GM23248 (cell line): ENCODE measurements around the gene PTPRN. TPM values are rescaled to one million over a fixed set of nuclear protein-coding genes. Genes with fewer than 3 reads are reported as not detected.

Experiments
- DNase-seq: peaks from one replicate; pipeline ENCODE4 v3.0.0-alpha.2; 2015
- H2AFZ ChIP-seq: fragments of 200-600 bp; sonication (generic); 2 replicates; pipeline ENCODE4 v1.6.1; 2016; ENCODE audit warnings: antibody characterized with exemption
- H3F3A ChIP-seq: fragments of 200-600 bp; sonication (generic); 2 replicates; pipeline ENCODE4 v1.6.1; 2016; ENCODE audit warnings: mild to moderate bottlenecking, antibody characterized with exemption, mixed run types; ENCODE audit not compliant: insufficient read depth
- H3K27ac ChIP-seq: fragments of 200-600 bp; sonication (generic); 2 replicates; pipeline ENCODE4 v1.5.1; 2016; ENCODE audit warnings: mild to moderate bottlenecking
- H3K27me3 ChIP-seq: fragments of 200-600 bp; sonication (generic); replicated peaks from 2 replicates; pipeline ENCODE4 v1.6.1; 2016; ENCODE audit warnings: mild to moderate bottlenecking; ENCODE audit not compliant: insufficient read depth
- H3K36me3 ChIP-seq: fragments of 200-600 bp; sonication (generic); 2 replicates; pipeline ENCODE4 v1.6.1; 2016; ENCODE audit warnings: low read depth, mild to moderate bottlenecking
- H3K4me1 ChIP-seq: fragments of 200-600 bp; sonication (generic); 2 replicates; pipeline ENCODE4 v1.6.1; 2016; ENCODE audit warnings: mild to moderate bottlenecking; ENCODE audit not compliant: insufficient read depth
- H3K4me2 ChIP-seq: fragments of 200-600 bp; sonication (generic); one replicate; pipeline ENCODE4 v1.6.1; 2016; ENCODE audit warnings: mild to moderate bottlenecking; ENCODE audit not compliant: unreplicated experiment
- H3K4me3 ChIP-seq: fragments of 200-600 bp; sonication (generic); 2 replicates; pipeline ENCODE4 v1.5.1; 2016; ENCODE audit warnings: mild to moderate bottlenecking
- H3K79me2 ChIP-seq: fragments of 200-600 bp; sonication (generic); 2 replicates; pipeline ENCODE4 v1.6.1; 2016; ENCODE audit warnings: mild to moderate bottlenecking; ENCODE audit not compliant: insufficient read depth
- H3K9ac ChIP-seq: fragments of 200-600 bp; sonication (generic); 2 replicates; pipeline ENCODE4 v1.6.1; 2016; ENCODE audit warnings: mild to moderate bottlenecking
- H3K9me2 ChIP-seq: fragments of 200-600 bp; sonication (generic); 2 replicates; pipeline ENCODE4 v1.6.1; 2016; ENCODE audit warnings: mixed run types, mild to moderate bottlenecking, moderate library complexity; ENCODE audit not compliant: insufficient read depth
- H3K9me3 ChIP-seq: fragments of 200-600 bp; sonication (generic); one replicate; pipeline ENCODE4 v1.6.1; 2017; ENCODE audit warnings: low read depth
- H4K20me1 ChIP-seq: fragments of 200-600 bp; sonication (generic); 2 replicates; pipeline ENCODE4 v1.6.0; 2016; ENCODE audit not compliant: insufficient read depth
- EZH2 ChIP-seq: fragments of 200-600 bp; sonication (generic); IDR thresholded peaks from 2 replicates; pipeline ENCODE4 v1.6.1; 2018; ENCODE audit warnings: antibody characterized with exemption, mild to moderate bottlenecking; ENCODE audit not compliant: insufficient read depth, poor library complexity, severe bottlenecking
- EZH2phosphoT487 ChIP-seq: fragments of 200-600 bp; sonication (generic); IDR thresholded peaks from 2 replicates; pipeline ENCODE4 v1.6.1; 2018; ENCODE audit warnings: antibody characterized with exemption, moderate library complexity, mild to moderate bottlenecking, low read depth; ENCODE audit not compliant: insufficient read depth
- WGBS, 2 experiments: methylation state at CpG; one replicate each; pipeline ENCODE4 v1.1.6; 2015 to 2017; ENCODE audit warnings: low lambda C conversion rate in 2 of 2, low coverage in 1 of 2; ENCODE audit errors: missing lambda C conversion rate in 2 of 2; 5-methylcytosine and 5-hydroxymethylcytosine counted together
- in situ Hi-C: fragments of 300-500 bp; cut with MboI; formaldehyde crosslinking; loops from 2 replicates; pipeline ENCODE4 v1.15.0; 2020
- polyA plus RNA-seq: library from polyadenylated mRNA; unstranded; fragments of >200 nt; fragmentation: Nextera tagmentation; extraction: Ambion mirVana; gene quantifications from 2 replicates; pipeline ENCODE4 v1.2.1, GENCODE V29; 2016
- total RNA-seq: library from RNA; depleted of rRNA; stranded (reverse); fragments of >200 nt; shearing (Covaris generic); gene quantifications from 2 replicates; pipeline ENCODE4 v1.2.3, GENCODE V29; 2014

PTPRN gene
- total and polyA plus RNA-seq, 2 experiments from 2014 or later, result 29.2 to 54.1 TPM

- in situ Hi-C loops, result no loop called here
These were observed 27.6 kb downstream of the PTPRN start for GRCh38 chr2:219281588-219281987.

GRCh38 chr2:219280651-219281050, 28.6 kb downstream of the PTPRN start:
- H2AFZ ChIP-seq, result no peak overlapping the region
- H3K79me2 ChIP-seq, result peaks cover 15% of the 10 kb centered on the region; the same call in 1 of the 2 replicates
- no peak overlapping the region for H3K4me3 ChIP-seq
- peak overlapping the region; percentile 97; the same call in 1 of the 2 replicates for H3K9ac ChIP-seq
- H3F3A ChIP-seq, result peaks cover 10% of the 10 kb centered on the region
- no peak for DNase-seq
- no peak overlapping the region for H3K27ac ChIP-seq
- no peaks in the 10 kb centered on the region for H3K9me2 ChIP-seq
- WGBS, 2 experiments, result 86 to 95% methylated on average over 4 of the region's 4 CpGs
- peaks cover 20% of the 10 kb centered on the region for H3K4me1 ChIP-seq
- in situ Hi-C loops, result no loop called here
- H3K36me3 ChIP-seq, result no peaks in the 10 kb centered on the region
- H3K27me3 ChIP-seq, result no peaks in the 10 kb centered on the region
- H3K4me2 ChIP-seq, result peak overlapping the region; percentile 83
- TF ChIP-seq EZH2 (no peak), EZH2phosphoT487 (no peak)
- no peaks in the 10 kb centered on the region for H4K20me1 ChIP-seq
- H3K9me3 ChIP-seq, result no peaks in the 10 kb centered on the region

More at GRCh38 chr2:219281588-219281987, 27.6 kb downstream of the PTPRN start:
- 90 to 94% methylated on average over 8 of the region's 8 CpGs for WGBS, 2 experiments
- H3K27me3 ChIP-seq, result no peaks in the 10 kb centered on the region
- peaks cover 15% of the 10 kb centered on the region; the same call in 1 of the 2 replicates for H3K79me2 ChIP-seq
- H3K36me3 ChIP-seq, result no peaks in the 10 kb centered on the region
- no peak overlapping the region for H3K9ac ChIP-seq
- no peaks in the 10 kb centered on the region for H3K9me2 ChIP-seq
- no peaks in the 10 kb centered on the region for H3K9me3 ChIP-seq
- no peak overlapping the region for H3K27ac ChIP-seq
- peaks cover 10% of the 10 kb centered on the region for H3F3A ChIP-seq
- DNase-seq, result no peak
- no peak overlapping the region for H3K4me2 ChIP-seq
- H4K20me1 ChIP-seq, result no peaks in the 10 kb centered on the region
- no peak overlapping the region for H3K4me3 ChIP-seq
- H3K4me1 ChIP-seq, result peaks cover 25% of the 10 kb centered on the region
- TF ChIP-seq EZH2phosphoT487 (no peak), EZH2 (no peak)
- H2AFZ ChIP-seq, result no peak overlapping the region

- Histone ChIP-seq H3K4me1 (peaks cover 20% of the 10 kb centered on the region), H3K36me3 (no peaks in the 10 kb centered on the region), H3K27me3 (no peaks in the 10 kb centered on the region), H3F3A (peaks cover 11% of the 10 kb centered on the region), H3K4me2 (peak overlapping the region; percentile 83), H3K9me3 (no peaks in the 10 kb centered on the region), H3K27ac (peak overlapping the region; percentile 97), H3K79me2 (peaks cover 15% of the 10 kb centered on the region; the same call in 1 of the 2 replicates), H4K20me1 (no peaks in the 10 kb centered on the region), H3K9ac (peak overlapping the region; percentile 97), H3K9me2 (no peaks in the 10 kb centered on the region), H2AFZ (peak overlapping the region; percentile 50), H3K4me3 (peak overlapping the region; percentile 82)
- no peak for DNase-seq
- 29 to 30% methylated on average over 12 of the region's 12 CpGs for WGBS, 2 experiments
- TF ChIP-seq EZH2phosphoT487, result no peak
- no peak for TF ChIP-seq EZH2
- in situ Hi-C loops, result no loop called here
These were observed 29.2 kb downstream of the PTPRN start for GRCh38 chr2:219279916-219280516.

GRCh38 chr2:219279151-219279915, 29.9 kb downstream of the PTPRN start, which contains the start of gene DNAJB2:
DNAJB2 (plus strand) TSS chr2:219279366; CDS start chr2:219279834, 468 bp downstream.
- peaks cover 15% of the 10 kb centered on the region; the same call in 1 of the 2 replicates for H3K79me2 ChIP-seq
- peak within 1 kb of the TSS; percentile 97 for H3K9ac ChIP-seq
- peak within 1 kb of the TSS; percentile 97 for H3K27ac ChIP-seq
- H3K4me2 ChIP-seq, result peak within 1 kb of the TSS; percentile 83
- peaks cover 26% of the 10 kb centered on the region for H3K4me1 ChIP-seq
- no peaks in the 10 kb centered on the region for H4K20me1 ChIP-seq
- H3F3A ChIP-seq, result peaks cover 16% of the 10 kb centered on the region
- no peaks in the 10 kb centered on the region for H3K9me2 ChIP-seq
- H3K9me3 ChIP-seq, result no peaks in the 10 kb centered on the region
- peak within 1 kb of the TSS; percentile 68 for H2AFZ ChIP-seq
- in situ Hi-C loops, result no loop called here
- no peaks in the 10 kb centered on the region for H3K27me3 ChIP-seq
- H3K4me3 ChIP-seq, result peak within 1 kb of the TSS; percentile 82
- no peak for TF ChIP-seq EZH2phosphoT487
- TF ChIP-seq EZH2, result no peak
- whole genome bisulfite sequencing, 2 experiments, result 1 to 2% methylated on average over 32 to 61 of the region's 65 CpGs
- H3K36me3 ChIP-seq, result no peaks in the 10 kb centered on the region
- DNase-seq, result peak; percentile 100
